Measurements from ENCODE around the gene HTR3E.

- TF ChIP-seq CTCF (conservative IDR thresholded peaks at IDR 0.05; ENCODE audit: low read length): no peak
- no peak for TF ChIP-seq EZH2phosphoT487 (IDR thresholded peaks at IDR 0.05; ENCODE audit: borderline replicate concordance)
Observed at GRCh38 chr3:184050217-184050847, 46.5 kb upstream of the HTR3E start.

Data from Loucy (cell line).